GM12874 (cell line): ENCODE data around the gene PDCL2.
A peak's percentile ranks its signal among the peaks of the same experiment; 100 is the strongest.

Experiments used
- TF ChIP-seq, protein P1 (sequence below): IDR thresholded peaks from 2 replicates; pipeline ENCODE4 v1.5.1; 2011; ENCODE audit warnings: low read depth, mild to moderate bottlenecking, control low read depth, low read length, moderate library complexity; ENCODE audit not compliant: insufficient read depth

The PDCL2 gene, protein sequence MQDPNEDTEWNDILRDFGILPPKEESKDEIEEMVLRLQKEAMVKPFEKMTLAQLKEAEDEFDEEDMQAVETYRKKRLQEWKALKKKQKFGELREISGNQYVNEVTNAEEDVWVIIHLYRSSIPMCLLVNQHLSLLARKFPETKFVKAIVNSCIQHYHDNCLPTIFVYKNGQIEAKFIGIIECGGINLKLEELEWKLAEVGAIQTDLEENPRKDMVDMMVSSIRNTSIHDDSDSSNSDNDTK

DNA sequence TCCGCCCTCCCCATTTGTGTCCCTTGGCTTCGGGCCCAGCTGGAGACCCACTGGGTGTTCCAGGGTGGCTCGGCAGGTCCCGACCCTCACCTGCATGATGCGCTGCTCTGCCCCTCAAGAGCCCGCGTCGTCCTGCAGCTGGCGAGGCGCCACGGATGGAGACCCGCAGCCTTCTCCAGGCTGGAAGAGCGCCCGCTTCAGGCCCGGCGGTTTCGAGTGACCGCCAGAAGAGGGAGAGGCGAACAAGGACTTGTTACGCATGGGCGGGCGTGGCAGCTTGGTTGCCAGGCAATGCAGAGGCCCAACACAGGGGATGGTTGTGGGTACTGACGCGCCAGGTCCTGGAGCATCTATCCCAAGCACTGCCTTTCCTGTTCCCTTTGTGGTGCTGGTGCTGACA is at the start of gene PDCL2:
Gene PDCL2 (minus strand): TSS at position 232 of the 400 bp plus-strand sequence. CDS start 136 bp downstream, at position 96.
- TF ChIP-seq, protein P1, sequence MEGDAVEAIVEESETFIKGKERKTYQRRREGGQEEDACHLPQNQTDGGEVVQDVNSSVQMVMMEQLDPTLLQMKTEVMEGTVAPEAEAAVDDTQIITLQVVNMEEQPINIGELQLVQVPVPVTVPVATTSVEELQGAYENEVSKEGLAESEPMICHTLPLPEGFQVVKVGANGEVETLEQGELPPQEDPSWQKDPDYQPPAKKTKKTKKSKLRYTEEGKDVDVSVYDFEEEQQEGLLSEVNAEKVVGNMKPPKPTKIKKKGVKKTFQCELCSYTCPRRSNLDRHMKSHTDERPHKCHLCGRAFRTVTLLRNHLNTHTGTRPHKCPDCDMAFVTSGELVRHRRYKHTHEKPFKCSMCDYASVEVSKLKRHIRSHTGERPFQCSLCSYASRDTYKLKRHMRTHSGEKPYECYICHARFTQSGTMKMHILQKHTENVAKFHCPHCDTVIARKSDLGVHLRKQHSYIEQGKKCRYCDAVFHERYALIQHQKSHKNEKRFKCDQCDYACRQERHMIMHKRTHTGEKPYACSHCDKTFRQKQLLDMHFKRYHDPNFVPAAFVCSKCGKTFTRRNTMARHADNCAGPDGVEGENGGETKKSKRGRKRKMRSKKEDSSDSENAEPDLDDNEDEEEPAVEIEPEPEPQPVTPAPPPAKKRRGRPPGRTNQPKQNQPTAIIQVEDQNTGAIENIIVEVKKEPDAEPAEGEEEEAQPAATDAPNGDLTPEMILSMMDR, result no peak

DNA sequence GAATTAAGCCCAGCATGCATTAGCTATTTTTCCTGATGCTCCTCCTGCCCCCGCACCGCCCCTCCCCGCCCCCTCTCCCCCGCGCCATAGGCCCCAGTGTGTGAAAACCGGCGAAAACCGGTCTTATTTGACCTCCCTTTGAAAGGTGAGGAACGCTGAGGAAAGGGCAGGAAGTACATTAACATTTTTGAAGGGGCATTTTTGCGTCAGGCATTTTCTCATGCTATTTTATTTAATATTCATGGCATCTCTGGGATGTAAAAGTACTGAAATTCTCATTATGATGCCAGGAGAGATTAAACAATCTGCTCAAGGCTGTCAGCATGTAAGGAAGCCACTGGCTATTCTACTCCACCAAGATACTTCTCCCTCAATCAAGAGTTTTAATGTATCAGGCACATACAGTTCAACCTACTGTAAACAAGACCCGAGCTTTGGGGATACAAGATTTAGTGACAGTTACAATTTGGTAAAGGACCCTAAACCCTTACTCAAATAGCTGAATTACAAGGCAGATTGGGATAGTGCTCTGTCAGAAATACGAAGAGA is 45.3 kb upstream of the PDCL2 start:
- TF ChIP-seq, protein P1, result no peak

DNA sequence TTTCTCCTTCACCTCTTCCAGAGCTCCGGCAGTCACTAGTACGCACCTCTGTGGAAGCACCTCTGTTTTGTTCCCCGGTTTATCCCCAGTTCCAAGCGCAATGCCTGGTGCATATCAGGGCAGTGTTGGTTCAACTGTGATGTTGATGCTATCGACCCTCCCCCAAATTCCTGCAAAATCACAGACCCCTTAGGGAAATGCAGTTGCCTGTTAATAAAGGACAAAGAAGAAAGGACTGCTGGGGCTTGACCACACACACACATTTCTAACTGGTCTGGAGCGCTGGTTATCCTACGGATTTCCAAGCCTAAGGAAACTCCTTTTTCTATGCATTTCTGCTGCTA is 44.6 kb upstream of the PDCL2 start:
- TF ChIP-seq, protein P1, result no peak

DNA sequence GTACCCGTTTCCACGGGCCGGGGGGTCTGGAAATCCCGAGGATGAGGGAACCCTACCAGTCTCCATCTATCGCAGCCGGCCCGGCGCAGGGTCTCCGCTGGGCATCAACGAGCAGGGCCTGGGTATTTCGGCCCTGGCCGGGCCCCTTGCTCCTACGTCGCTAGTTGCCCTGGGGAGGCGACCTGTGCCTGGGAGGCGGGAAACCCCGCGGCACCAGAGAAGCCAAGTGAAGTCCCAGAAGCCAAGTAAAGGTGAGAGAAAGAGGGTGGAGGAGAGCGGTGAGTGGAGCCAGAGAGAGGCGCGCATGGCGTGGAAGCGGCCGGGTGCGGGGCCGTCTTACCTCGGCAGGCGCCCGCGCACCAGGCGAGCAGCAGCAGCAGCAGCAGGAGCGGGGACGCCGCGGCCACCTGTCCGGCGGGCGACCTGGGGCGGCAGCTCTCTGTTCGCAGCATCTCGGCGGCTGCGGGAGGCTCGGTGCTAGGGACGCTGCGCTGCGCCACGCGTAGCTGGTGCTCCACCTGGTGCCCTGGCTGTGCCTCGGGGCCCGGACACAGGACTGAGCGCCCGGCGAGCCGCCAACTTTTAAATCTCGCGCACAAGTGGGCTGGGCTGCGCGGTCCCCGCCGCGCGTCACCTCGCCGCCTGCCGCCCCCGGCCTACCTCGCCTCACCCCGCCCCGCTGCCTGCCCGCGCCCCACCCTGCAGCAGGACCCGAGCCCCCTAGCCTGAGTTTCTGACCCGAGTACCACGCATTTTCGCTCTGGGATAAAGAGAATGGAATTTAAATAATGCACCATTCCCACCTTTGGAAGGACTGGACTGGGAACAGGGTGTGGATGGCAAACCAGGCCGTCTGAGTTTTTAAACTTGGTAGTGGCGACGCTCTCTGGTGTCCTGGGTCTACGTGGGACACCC is 44.0 kb upstream of the PDCL2 start, which contains the start of gene NMU:
Gene NMU (minus strand): TSS at position 558 of the 915 bp plus-strand sequence. CDS start 106 bp downstream, at position 452.
- TF ChIP-seq, protein P1, result peak; percentile 41

DNA sequence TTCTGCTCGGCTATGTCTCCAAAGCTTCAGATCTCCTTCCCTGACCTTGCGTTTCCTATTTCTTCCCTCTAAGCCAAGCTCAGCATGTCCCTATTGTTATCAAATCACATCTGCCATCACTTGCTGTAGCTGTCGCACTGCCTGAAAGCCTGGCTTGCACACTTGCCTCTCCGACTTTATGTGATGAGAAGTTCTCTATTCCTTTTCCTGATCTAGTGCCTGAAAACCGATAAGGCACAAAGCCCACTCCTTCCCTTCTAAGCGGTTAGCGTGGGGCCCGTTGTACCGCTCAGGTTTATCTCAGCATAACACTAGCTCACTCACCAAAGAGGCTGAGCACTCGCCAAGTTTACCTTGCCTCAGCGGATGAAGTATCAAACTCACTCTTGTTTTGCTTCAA is 43.2 kb upstream of the PDCL2 start:
- TF ChIP-seq, protein P1, result no peak

DNA sequence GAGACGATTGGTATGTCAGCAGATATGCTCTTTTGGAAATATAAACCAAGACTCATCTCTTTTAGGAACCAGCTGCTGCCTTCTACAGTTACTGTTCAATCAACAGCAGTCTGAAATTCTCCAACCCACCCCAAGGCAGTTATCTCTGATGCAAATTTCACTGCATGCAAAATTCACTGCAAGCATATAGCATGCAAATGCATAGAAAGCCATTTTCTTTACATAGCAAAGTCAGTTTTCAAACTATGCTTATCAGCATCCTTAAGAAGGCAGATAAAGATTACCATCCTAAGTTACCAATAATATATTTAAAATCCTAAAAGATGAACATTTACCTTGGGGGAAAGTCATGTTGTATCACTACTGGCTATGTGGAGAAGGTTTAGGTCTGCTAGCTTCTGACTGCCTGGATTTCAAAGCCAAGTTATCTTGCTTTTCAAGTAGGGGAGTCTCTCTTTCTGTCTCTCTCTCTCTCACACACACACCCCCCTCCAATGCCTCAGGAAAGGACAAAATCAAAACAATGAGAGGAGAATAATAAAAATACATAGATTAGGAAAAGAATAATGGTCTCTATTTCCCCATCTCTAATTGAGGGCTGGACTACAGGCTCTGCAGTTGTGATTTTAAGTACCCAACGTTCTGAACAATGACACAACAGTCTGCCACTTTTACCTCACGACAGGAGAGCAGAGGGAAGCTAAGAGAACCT is 42.5 kb upstream of the PDCL2 start:
- TF ChIP-seq, protein P1, result no peak

DNA sequence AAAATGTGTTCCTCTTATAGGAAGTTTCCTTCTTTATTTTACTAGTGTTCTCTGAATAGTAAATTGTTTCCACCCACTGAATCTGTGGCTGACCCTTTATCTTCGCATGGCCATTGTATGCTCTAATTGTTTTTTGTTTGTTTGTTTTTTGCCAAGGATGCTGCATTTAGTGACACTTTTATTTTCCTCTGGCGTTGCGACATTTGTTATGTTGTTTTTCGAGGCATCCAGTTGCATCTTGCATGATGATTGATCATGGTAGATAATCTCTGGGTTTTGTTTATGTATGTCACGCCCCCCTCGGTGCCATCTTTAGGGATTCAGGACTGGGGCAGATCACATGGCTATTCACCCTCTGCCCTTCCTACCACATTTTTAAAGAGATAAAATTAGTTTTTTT is 41.9 kb upstream of the PDCL2 start:
- TF ChIP-seq, protein P1, result no peak
